Panc1 (cell line): ENCODE results near the gene CEP55.

Source experiments
- POLR2AphosphoS5 ChIP-seq: IDR thresholded peaks from 2 replicates; pipeline ENCODE4 v1.6.1; 2012; ENCODE audit warnings: mild to moderate bottlenecking, low read depth, low read length, moderate library complexity
- TCF7L2 ChIP-seq: IDR thresholded peaks from 2 replicates; pipeline ENCODE4 v1.6.1; 2011; ENCODE audit warnings: mild to moderate bottlenecking, low read depth, low read length, inconsistent platforms
- TF ChIP-seq, protein P1 (sequence below): fragments of 450-650 bp; IDR thresholded peaks from 2 replicates; pipeline ENCODE4 v1.5.1; 2017; ENCODE audit warnings: mild to moderate bottlenecking
- TF ChIP-seq, protein P2 (sequence below), 2 experiments: IDR thresholded peaks; 2 replicates each; pipeline ENCODE4 v1.6.1; 2011 to 2012; ENCODE audit warnings: low read depth in 2 of 2, control low read depth in 1 of 2, low read length in 1 of 2, mild to moderate bottlenecking in 1 of 2, moderate library complexity in 1 of 2; ENCODE audit not compliant: insufficient read depth in 1 of 2

DNA sequence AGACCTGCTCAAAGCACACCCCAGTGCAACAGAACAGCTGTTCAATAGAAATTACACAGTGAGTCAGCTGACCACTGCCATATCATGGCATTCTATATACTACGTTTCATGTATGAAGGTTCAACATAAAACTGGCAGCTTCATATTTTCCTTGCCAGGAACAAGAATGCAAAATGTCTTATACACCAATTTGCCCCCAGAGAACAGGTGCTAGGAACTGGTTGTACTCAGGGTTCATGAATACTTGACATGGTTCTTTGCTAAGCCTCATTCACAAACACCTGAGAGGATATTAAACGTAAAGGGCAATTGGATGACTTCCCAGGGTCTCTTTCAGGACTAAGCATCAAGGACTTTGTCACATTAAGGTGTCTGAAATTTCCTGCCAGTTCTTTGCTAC is 21.2 kb upstream of the CEP55 start:
- TF ChIP-seq, protein P1, sequence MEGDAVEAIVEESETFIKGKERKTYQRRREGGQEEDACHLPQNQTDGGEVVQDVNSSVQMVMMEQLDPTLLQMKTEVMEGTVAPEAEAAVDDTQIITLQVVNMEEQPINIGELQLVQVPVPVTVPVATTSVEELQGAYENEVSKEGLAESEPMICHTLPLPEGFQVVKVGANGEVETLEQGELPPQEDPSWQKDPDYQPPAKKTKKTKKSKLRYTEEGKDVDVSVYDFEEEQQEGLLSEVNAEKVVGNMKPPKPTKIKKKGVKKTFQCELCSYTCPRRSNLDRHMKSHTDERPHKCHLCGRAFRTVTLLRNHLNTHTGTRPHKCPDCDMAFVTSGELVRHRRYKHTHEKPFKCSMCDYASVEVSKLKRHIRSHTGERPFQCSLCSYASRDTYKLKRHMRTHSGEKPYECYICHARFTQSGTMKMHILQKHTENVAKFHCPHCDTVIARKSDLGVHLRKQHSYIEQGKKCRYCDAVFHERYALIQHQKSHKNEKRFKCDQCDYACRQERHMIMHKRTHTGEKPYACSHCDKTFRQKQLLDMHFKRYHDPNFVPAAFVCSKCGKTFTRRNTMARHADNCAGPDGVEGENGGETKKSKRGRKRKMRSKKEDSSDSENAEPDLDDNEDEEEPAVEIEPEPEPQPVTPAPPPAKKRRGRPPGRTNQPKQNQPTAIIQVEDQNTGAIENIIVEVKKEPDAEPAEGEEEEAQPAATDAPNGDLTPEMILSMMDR: no peak
- no peak for TF ChIP-seq POLR2AphosphoS5
- TF ChIP-seq, protein P2, sequence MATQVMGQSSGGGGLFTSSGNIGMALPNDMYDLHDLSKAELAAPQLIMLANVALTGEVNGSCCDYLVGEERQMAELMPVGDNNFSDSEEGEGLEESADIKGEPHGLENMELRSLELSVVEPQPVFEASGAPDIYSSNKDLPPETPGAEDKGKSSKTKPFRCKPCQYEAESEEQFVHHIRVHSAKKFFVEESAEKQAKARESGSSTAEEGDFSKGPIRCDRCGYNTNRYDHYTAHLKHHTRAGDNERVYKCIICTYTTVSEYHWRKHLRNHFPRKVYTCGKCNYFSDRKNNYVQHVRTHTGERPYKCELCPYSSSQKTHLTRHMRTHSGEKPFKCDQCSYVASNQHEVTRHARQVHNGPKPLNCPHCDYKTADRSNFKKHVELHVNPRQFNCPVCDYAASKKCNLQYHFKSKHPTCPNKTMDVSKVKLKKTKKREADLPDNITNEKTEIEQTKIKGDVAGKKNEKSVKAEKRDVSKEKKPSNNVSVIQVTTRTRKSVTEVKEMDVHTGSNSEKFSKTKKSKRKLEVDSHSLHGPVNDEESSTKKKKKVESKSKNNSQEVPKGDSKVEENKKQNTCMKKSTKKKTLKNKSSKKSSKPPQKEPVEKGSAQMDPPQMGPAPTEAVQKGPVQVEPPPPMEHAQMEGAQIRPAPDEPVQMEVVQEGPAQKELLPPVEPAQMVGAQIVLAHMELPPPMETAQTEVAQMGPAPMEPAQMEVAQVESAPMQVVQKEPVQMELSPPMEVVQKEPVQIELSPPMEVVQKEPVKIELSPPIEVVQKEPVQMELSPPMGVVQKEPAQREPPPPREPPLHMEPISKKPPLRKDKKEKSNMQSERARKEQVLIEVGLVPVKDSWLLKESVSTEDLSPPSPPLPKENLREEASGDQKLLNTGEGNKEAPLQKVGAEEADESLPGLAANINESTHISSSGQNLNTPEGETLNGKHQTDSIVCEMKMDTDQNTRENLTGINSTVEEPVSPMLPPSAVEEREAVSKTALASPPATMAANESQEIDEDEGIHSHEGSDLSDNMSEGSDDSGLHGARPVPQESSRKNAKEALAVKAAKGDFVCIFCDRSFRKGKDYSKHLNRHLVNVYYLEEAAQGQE (IDR thresholded peaks at IDR 0.05; ENCODE audit: insufficient read depth in 1 of 2, low read depth in 2 of 2, low read length in 1 of 2): no peak
- no peak for TF ChIP-seq TCF7L2
